Colon (tissue), 2 donors: ENCODE measurements around the gene SEL1L3.

Experiments
- FAIRE-seq: peaks from 2 replicates; lab custom pipeline; 2012; peaks lifted over from hg19 to GRCh38; lab: Jason Lieb, UNC
- donor health status: control.
- donor health status: control.

Gene SEL1L3

DNA sequence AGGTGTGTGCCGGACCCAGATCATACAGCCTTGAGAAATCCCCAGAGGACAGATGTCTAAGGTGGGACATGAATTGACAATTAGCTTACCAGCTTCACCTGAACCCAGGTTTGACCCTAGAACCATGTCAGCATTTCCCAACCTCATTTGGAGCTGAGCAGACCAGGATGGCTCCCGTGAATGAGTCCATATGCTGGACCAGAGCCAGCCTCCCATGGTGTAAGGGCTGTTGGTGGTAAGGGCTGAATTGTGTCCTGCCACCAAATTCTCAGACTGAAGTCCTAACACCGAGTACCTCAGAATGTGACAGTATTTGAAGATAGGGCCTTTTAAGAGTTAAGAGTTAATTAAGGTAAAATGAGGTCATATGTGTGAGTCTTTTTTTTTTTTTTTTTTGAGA, 118.8 kb downstream of the SEL1L3 start:
- FAIRE-seq = no peak

DNA sequence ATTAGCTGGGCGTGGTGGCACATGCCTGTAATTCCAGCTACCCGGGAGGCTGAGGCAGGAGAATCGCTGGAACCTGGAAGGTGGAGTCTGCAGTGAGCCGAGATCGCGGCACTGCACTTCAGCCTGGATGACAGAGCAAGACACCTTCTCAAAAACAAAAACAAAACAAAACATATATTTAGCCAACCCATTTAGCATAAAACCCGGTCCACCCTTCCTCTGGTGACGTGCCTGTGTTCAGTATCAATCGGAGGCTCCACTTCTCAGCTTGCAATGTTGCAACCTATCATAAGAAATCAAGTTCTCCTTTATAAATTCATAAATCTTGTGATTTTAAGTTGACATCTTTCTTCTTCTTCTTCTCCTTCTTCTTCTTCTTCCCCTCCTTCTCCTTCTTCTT, 133.2 kb downstream of the SEL1L3 start:
- no peak for FAIRE-seq

GRCh38 chr4:25728886-25729285, 133.9 kb downstream of the SEL1L3 start:
- no peak for FAIRE-seq

- no peak for FAIRE-seq
Measured at GRCh38 chr4:25727711-25728493, 134.9 kb downstream of the SEL1L3 start.

GRCh38 chr4:25725870-25726269, 136.9 kb downstream of the SEL1L3 start:
- no peak for FAIRE-seq

DNA sequence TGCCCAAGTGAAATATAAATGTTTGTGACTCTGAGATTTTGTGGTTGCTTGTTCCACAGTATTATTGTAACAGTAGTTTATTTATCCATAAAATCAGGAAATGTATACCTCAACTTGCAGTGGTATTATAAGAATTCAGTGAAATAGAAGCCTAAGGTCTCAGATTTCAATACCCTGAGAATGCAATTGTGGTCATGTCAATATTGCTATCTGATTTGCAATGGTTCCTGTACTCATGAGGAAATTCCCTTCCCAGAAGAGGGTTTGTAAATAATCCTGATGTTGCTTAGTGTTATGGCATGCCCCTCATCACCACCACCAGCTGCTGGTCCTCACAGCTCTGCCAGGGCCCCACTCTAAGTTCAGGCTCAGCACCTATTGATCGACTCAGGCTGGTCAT, 139.4 kb downstream of the SEL1L3 start:
- FAIRE-seq = no peak

DNA sequence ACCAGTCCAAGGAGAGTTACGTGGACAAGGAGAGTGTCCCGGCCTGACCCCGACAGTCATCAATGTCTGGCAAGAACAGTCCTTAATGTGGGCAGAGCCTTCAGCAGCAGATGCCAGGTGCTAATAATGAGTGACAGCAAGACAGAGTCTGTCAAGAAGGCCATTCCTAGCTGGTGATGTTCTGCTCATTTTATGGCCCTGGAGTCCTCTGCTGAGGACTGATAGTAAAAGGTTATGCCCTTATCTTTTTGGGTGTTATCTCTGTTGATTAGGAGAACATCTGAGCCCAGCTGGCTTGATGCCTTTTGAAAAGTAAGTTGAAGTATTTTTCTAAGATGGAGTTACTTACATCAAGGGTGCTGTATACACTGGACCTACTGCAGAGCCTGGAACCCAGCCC, 139.8 kb downstream of the SEL1L3 start:
- no peak for FAIRE-seq

GRCh38 chr4:25713812-25714211, 149.0 kb downstream of the SEL1L3 start:
- no peak for FAIRE-seq

DNA sequence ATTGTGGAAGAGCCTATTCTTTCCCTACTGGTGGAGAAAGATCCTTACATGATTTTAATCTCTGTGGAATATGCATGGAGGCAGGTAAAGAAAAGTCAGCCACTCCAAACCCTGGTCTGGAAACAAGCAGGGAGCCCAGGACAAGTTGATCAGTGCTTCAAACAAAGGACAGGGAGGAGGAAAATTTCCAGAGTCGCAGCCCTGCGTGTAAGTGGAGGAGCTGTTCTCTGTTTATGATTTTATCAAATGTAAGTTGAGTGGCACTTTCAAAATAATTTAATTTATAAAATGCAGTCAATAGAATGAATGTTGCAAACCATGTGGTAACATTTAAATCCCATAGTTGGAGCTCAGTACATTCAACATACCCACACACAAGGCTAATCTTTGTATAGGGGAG, 150.2 kb downstream of the SEL1L3 start:
- no peak for FAIRE-seq

GRCh38 chr4:25710637-25711036, 152.2 kb downstream of the SEL1L3 start:
- no peak for FAIRE-seq

GRCh38 chr4:25704516-25704915, 158.3 kb downstream of the SEL1L3 start:
- FAIRE-seq = no peak

- FAIRE-seq = no peak
Measured at GRCh38 chr4:25703731-25704388, 158.9 kb downstream of the SEL1L3 start.

DNA sequence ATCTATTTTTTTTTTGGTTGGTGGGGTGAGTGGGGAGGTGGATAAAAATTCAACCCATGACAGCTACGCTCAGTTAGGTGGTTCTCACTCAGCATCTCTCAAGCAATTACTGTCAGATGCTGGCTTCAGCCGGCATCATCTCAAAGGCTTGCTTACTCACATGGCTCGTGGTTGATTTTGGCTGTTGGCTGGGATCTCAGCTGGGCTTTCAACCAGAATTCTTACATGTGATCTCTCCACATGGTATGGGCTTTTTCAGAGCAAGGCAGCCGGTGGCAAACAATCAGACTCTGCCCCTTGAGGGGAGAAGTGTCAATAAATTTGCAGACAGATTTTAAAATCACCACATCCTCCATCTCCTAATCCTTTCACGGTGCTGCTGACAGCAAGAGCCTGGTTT, 159.9 kb downstream of the SEL1L3 start:
- no peak for FAIRE-seq

GRCh38 chr4:25700661-25701060, 162.1 kb downstream of the SEL1L3 start:
- no peak for FAIRE-seq

GRCh38 chr4:25697516-25697915, 165.3 kb downstream of the SEL1L3 start:
- FAIRE-seq = no peak
